GM12878 (cell line): Measurements from ENCODE around the gene THOC6. TPM values are rescaled to one million over a fixed set of nuclear protein-coding genes. Genes with fewer than 3 reads are reported as not detected.
A peak's percentile ranks its signal among the peaks of the same experiment; 100 is the strongest.

Source experiments
- CBX5 ChIP-seq: sonication (generic); IDR thresholded peaks from 2 replicates; pipeline ENCODE4 v1.6.1; 2016; ENCODE audit warnings: low read depth, moderate library complexity, mild to moderate bottlenecking, inconsistent platforms
- EP300 ChIP-seq, 2 experiments: fragments of 150-350 bp in 1 of 2; IDR thresholded peaks; 2 replicates each; pipeline ENCODE4 v1.6.1; 2011 to 2012; ENCODE audit warnings: low read depth in 2 of 2, low read length in 2 of 2, borderline replicate concordance in 1 of 2, improper control_type of control experiment in 1 of 2, inconsistent platforms in 1 of 2; ENCODE audit not compliant: control insufficient read depth in 1 of 2
- FOS ChIP-seq: IDR thresholded peaks from 3 replicates; pipeline ENCODE4 v1.6.1; 2011; ENCODE audit warnings: borderline replicate concordance; ENCODE audit not compliant: insufficient read length; ENCODE audit errors: extremely low read depth
- HDAC6 ChIP-seq: fragments of 200-600 bp; sonication (generic); IDR thresholded peaks from one replicate; pipeline ENCODE4 v1.8.0; 2017; ENCODE audit warnings: antibody characterized with exemption; ENCODE audit not compliant: unreplicated experiment
- IKZF1 ChIP-seq: fragments of 450-650 bp; conservative IDR thresholded peaks from 2 replicates; pipeline ENCODE4 v1.6.1; 2017; ENCODE audit warnings: antibody characterized with exemption, mild to moderate bottlenecking
- IKZF2 ChIP-seq, 2 experiments: fragments of 450-650 bp; IDR thresholded peaks; 2 replicates each; pipeline ENCODE4 v1.6.1; 2017; ENCODE audit warnings: mild to moderate bottlenecking in 2 of 2, moderate library complexity in 2 of 2
- MEF2A ChIP-seq: IDR thresholded peaks from 2 replicates; pipeline ENCODE4 v1.6.1; 2011; ENCODE audit warnings: low read depth, mild to moderate bottlenecking, low read length, moderate library complexity; ENCODE audit not compliant: insufficient read depth
- MXI1 ChIP-seq: fragments of 150-350 bp; IDR thresholded peaks from 2 replicates; pipeline ENCODE4 v1.6.1; 2011; ENCODE audit warnings: low read depth, mild to moderate bottlenecking, inconsistent platforms, low read length, improper control_type of control experiment
- NR2C1 ChIP-seq: fragments of 450-650 bp; IDR thresholded peaks from 2 replicates; pipeline ENCODE4 v1.6.1; 2017; ENCODE audit warnings: antibody characterized with exemption, mild to moderate bottlenecking, moderate library complexity
- PAX8 ChIP-seq: fragments of 450-650 bp; IDR thresholded peaks from 2 replicates; pipeline ENCODE4 v1.6.1; 2017; ENCODE audit warnings: mild to moderate bottlenecking, moderate library complexity
- POU2F2 ChIP-seq: IDR thresholded peaks from 3 replicates; pipeline ENCODE4 v1.6.1; 2011; ENCODE audit warnings: low read depth, mild to moderate bottlenecking, low read length, borderline replicate concordance
- RCOR1 ChIP-seq: conservative IDR thresholded peaks from 2 replicates; pipeline ENCODE4 v1.6.1; 2012; ENCODE audit warnings: low read depth, low read length, improper control_type of control experiment
- SMAD5 ChIP-seq: IDR thresholded peaks from 2 replicates; pipeline ENCODE4 v1.6.1; 2016; ENCODE audit warnings: antibody characterized with exemption, low read depth
- SP1 ChIP-seq: IDR thresholded peaks from one replicate; pipeline ENCODE4 v1.6.1; 2011; ENCODE audit warnings: low read depth, low read length
- SRF ChIP-seq, 2 experiments: IDR thresholded peaks; 2 replicates each; pipeline ENCODE4 v1.6.1; 2011; ENCODE audit warnings: low read depth in 2 of 2, low read length in 2 of 2, mild to moderate bottlenecking in 1 of 2, moderate library complexity in 1 of 2
- TCF7 ChIP-seq: IDR thresholded peaks from 2 replicates; pipeline ENCODE4 v1.6.1; 2014; ENCODE audit warnings: antibody characterized with exemption, borderline replicate concordance
- YY1 ChIP-seq: IDR thresholded peaks from 2 replicates; pipeline ENCODE4 v1.6.1; 2011; ENCODE audit warnings: low read depth, mild to moderate bottlenecking, low read length
- ZBED1 ChIP-seq: IDR thresholded peaks from 2 replicates; pipeline ENCODE4 v1.6.1; 2016; ENCODE audit warnings: borderline replicate concordance
- ZNF24 ChIP-seq: fragments of 450-650 bp; IDR thresholded peaks from 2 replicates; pipeline ENCODE4 v1.6.1; 2017; ENCODE audit warnings: antibody characterized with exemption, mild to moderate bottlenecking
- ZZZ3 ChIP-seq: IDR thresholded peaks from 2 replicates; pipeline ENCODE4 v1.6.1; 2011; ENCODE audit warnings: low read depth; ENCODE audit not compliant: control insufficient read depth, insufficient read length
- polyA plus RNA-seq, 11 experiments: library from polyadenylated mRNA; depleted of rRNA in 4 of 11; unstranded in 6 of 11; stranded (reverse) in 5 of 11; fragments of >200 nt; fragmentation: Nextera tagmentation in 4 of 11; fragmentation: Illumina TruSeq in 1 of 11; extraction: Ambion mirVana in 4 of 11; extraction: Trizol in 1 of 11; gene quantifications; 1 replicate in 1 of 11; 2 replicates in 10 of 11; pipeline versions ENCODE4 v1.2.1 to v1.2.3, GENCODE V29; 2011 to 2016; ENCODE audit warnings: inconsistent platforms in 2 of 11, missing spikeins in 2 of 11, low read depth in 1 of 11
- total RNA-seq, 4 experiments: library from RNA; depleted of rRNA in 3 of 4; stranded (reverse); fragments of >200 nt in 3 of 4; fragmentation: Illumina TruSeq in 1 of 4; extraction: Trizol in 1 of 4; gene quantifications; 2 replicates each; pipeline versions ENCODE4 v1.2.1 to v1.2.3, GENCODE V29; 2013 to 2021
- TF ChIP-seq, protein P1 (sequence below): IDR thresholded peaks from 2 replicates; pipeline ENCODE4 v1.6.1; 2011; ENCODE audit warnings: borderline replicate concordance, low read depth, mild to moderate bottlenecking, moderate library complexity, mixed read lengths, low read length; ENCODE audit not compliant: insufficient read depth; ENCODE audit errors: extremely low read length
- TF ChIP-seq, protein P2 (sequence below): IDR thresholded peaks from 2 replicates; pipeline ENCODE4 v1.6.1; 2012; ENCODE audit warnings: mild to moderate bottlenecking, low read depth, low read length
- TF ChIP-seq, protein P3 (sequence below): IDR thresholded peaks from 2 replicates; pipeline ENCODE4 v1.6.1; 2011; ENCODE audit warnings: low read depth, low read length, improper control_type of control experiment, borderline replicate concordance
- TF ChIP-seq, protein P4 (sequence below): fragments of 450-650 bp; IDR thresholded peaks from 2 replicates; pipeline ENCODE4 v1.6.1; 2018; ENCODE audit warnings: borderline replicate concordance, mild to moderate bottlenecking; ENCODE audit not compliant: partially characterized antibody

THOC6 gene
- total and polyA plus RNA-seq, 10 of the 15 experiments (the other 5 are each of a cell fraction or from before 2014, with no cell fraction given): 1.0 to 54.4 (median 27.9) TPM

DNA sequence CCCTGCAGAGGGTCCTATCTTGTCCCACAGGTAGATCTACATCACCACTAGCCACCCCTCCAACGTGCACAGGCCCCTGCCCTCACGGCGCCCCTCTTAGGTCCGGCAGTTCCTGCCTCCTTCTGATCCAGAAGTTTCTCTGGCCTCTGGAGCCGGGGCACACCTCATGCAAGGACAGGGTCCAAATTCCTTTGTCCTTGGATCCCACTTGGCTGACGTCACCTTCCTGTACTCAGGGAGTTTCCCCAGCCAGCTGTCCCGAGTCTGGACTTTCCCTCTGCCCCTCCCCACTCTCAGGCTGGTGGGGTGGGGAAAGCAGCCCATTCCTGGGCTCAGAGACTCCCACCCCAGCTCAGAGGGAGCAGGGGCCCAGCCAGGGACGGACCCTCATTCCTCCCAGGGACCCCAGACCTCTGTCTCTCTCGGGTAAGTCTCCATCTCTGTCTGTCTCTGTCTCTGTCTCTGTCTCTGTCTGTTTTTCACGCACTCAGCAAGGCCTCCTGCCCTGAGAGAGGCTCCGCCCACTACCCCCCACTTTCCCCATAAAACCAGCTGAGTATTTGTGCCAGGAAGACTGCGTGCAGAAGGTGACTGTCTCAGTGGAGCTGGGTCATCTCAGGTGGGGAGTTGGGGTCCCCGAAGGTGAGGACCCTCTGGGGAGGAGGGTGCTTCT lies 41.4 kb downstream of the THOC6 start, which contains the start of gene IL32 (continued):
- TF ChIP-seq, protein P1, sequence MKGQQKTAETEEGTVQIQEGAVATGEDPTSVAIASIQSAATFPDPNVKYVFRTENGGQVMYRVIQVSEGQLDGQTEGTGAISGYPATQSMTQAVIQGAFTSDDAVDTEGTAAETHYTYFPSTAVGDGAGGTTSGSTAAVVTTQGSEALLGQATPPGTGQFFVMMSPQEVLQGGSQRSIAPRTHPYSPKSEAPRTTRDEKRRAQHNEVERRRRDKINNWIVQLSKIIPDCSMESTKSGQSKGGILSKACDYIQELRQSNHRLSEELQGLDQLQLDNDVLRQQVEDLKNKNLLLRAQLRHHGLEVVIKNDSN: no peak
- TF ChIP-seq, protein P2, sequence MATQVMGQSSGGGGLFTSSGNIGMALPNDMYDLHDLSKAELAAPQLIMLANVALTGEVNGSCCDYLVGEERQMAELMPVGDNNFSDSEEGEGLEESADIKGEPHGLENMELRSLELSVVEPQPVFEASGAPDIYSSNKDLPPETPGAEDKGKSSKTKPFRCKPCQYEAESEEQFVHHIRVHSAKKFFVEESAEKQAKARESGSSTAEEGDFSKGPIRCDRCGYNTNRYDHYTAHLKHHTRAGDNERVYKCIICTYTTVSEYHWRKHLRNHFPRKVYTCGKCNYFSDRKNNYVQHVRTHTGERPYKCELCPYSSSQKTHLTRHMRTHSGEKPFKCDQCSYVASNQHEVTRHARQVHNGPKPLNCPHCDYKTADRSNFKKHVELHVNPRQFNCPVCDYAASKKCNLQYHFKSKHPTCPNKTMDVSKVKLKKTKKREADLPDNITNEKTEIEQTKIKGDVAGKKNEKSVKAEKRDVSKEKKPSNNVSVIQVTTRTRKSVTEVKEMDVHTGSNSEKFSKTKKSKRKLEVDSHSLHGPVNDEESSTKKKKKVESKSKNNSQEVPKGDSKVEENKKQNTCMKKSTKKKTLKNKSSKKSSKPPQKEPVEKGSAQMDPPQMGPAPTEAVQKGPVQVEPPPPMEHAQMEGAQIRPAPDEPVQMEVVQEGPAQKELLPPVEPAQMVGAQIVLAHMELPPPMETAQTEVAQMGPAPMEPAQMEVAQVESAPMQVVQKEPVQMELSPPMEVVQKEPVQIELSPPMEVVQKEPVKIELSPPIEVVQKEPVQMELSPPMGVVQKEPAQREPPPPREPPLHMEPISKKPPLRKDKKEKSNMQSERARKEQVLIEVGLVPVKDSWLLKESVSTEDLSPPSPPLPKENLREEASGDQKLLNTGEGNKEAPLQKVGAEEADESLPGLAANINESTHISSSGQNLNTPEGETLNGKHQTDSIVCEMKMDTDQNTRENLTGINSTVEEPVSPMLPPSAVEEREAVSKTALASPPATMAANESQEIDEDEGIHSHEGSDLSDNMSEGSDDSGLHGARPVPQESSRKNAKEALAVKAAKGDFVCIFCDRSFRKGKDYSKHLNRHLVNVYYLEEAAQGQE: no peak
- TF ChIP-seq SRF (IDR thresholded peaks at IDR 0.05; ENCODE audit: low read depth in 2 of 2, low read length in 2 of 2): no peak
- TF ChIP-seq PAX8: no peak
- no peak; the same call in 2 of the 3 replicates for TF ChIP-seq POU2F2
- no peak for TF ChIP-seq ZBED1
- no peak for TF ChIP-seq SMAD5
- no peak for TF ChIP-seq MEF2A
- TF ChIP-seq, protein P3, sequence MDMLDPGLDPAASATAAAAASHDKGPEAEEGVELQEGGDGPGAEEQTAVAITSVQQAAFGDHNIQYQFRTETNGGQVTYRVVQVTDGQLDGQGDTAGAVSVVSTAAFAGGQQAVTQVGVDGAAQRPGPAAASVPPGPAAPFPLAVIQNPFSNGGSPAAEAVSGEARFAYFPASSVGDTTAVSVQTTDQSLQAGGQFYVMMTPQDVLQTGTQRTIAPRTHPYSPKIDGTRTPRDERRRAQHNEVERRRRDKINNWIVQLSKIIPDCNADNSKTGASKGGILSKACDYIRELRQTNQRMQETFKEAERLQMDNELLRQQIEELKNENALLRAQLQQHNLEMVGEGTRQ: no peak
- TF ChIP-seq CBX5: no peak
- TF ChIP-seq IKZF1: peak; percentile 93
- TF ChIP-seq NR2C1: no peak
- no peak for TF ChIP-seq TCF7
- no peak for TF ChIP-seq ZNF24
- TF ChIP-seq EP300 (IDR thresholded peaks at IDR 0.05; ENCODE audit: borderline replicate concordance in 1 of 2, control insufficient read depth in 1 of 2, low read depth in 2 of 2, low read length in 2 of 2): no peak
- peak; percentile 86 to 88 for TF ChIP-seq IKZF2 (IDR thresholded peaks at IDR 0.05)
- TF ChIP-seq MXI1: no peak
- TF ChIP-seq RCOR1: no peak
- no peak for TF ChIP-seq YY1
- TF ChIP-seq ZZZ3: no peak
- TF ChIP-seq, protein P4, sequence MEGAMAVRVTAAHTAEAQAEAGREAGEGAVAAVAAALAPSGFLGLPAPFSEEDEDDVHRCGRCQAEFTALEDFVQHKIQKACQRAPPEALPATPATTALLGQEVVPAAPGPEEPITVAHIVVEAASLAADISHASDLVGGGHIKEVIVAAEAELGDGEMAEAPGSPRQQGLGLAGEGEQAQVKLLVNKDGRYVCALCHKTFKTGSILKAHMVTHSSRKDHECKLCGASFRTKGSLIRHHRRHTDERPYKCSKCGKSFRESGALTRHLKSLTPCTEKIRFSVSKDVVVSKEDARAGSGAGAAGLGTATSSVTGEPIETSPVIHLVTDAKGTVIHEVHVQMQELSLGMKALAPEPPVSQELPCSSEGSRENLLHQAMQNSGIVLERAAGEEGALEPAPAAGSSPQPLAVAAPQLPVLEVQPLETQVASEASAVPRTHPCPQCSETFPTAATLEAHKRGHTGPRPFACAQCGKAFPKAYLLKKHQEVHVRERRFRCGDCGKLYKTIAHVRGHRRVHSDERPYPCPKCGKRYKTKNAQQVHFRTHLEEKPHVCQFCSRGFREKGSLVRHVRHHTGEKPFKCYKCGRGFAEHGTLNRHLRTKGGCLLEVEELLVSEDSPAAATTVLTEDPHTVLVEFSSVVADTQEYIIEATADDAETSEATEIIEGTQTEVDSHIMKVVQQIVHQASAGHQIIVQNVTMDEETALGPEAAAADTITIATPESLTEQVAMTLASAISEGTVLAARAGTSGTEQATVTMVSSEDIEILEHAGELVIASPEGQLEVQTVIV: no peak
- no peak for TF ChIP-seq HDAC6
- no peak for TF ChIP-seq FOS
- no peak for TF ChIP-seq SP1
